Colon (tissue), 2 donors: ENCODE measurements around the gene HCN2.

ENCODE experiments used
- FAIRE-seq: peaks from 2 replicates; lab custom pipeline; 2012; peaks lifted over from hg19 to GRCh38; lab: Jason Lieb, UNC
- donor health status: control.
- donor health status: control.

HCN2 gene

DNA sequence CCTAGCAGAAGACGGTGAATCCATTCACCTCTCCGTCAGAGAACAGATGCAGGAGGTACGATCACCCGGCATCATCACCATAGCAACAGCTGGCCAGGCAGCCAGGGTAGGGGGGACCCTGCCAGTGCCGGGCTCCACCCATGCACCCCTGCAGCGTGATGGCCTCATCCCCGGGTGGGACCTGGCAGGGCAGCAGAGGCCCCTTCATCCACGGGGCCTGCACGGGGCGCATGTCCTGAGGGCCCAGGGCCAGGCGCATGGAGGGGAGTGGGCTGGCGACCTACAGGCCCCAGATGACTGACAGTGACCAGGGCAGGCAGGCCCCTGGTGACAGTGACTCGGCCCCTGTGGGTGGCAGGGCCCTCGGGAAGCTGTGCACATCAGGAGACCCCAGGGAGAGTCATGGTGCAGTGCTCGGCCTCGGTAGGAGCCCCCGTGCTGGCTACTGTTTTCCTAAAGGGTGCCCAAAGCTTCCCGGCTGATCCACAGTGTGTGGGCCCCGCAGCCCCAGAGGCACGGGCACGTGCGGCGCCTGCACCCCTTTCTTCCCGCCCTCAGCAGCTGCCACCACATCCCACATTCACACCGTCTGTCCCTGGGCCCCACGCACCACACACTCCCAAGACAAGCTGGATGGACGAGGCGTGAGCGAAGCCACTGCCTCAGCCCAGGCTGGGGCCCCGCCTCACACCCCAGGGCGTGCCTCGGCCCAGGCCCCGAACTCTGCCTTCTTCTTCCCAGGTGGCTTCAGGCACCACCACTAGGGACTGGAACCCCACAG, 68.6 kb downstream of the HCN2 start:
- no peak for FAIRE-seq

DNA sequence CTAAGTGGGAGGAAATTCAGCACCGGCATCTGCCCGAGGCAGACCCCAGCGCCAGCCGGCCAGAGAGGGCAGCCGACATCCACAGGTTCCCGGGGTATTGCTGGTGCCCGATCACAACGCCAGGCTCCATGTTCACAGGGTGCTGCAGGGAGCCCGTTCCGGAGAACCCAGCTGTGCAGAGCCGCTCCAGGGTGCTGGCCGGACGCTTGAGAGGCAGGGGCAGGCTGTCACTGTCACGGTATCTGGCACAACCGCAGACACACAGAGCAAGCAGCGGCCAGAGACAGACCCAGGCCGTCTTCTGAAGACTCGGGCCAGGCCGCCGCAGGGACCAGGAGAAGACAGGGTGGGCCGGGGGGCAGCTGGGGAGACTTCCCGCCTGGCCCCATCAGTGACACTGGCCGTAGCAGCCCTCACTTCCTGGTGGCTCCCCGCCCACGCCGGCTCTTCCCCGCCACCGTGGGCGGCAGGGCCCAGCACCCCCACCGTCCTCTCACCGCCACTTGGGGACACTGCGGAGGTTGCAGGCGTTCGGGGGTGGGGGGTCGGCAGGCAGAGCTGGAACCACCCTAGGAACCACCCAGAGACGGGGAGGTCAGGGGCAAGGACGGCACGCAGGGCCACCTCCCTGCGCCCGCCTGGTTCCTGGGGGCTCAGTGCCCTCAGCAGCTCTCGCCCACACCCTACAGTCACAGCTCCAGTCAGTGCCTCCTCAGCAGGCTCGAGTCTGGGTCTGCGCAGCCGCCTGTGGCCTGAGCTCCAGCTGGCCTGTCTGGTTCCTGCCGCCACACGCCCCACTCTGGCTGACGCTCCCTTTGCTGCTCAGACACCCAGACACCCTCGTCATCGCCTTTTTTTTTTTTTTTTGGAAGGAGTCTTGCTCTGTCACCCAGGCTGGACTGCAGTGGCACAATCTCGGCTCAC, 69.5 kb downstream of the HCN2 start:
- FAIRE-seq = no peak

DNA sequence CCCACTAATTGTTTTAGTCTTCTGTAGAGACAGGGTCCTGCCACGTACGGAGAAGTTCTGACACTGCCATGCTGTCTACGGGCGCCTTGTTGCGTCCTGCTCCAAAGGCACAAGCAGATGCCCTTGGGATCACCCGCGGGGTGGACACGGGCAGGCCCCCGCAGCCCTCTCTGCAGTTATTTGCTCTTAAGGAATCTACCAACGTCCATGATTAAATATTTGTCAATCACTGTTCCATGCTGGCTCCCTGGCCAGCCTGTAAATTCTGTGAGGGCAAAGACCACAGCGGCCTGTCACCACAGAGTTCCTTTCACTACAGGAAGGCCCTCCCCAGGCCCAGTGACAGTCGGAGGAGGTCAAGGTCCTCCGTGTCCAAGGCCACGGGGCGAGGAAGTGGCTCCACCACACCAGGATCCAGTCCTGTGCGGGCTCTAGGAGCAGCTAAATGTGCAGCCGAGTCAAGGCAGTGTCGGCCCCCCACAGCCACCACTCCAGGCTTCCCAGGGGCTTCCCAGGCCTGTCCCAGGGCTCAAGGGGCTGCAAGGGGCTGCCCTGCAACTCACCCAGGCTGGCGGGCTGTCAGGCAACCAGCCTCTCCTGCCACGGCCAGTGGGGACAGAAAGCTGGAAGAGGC, 71.2 kb downstream of the HCN2 start:
- FAIRE-seq = no peak

DNA sequence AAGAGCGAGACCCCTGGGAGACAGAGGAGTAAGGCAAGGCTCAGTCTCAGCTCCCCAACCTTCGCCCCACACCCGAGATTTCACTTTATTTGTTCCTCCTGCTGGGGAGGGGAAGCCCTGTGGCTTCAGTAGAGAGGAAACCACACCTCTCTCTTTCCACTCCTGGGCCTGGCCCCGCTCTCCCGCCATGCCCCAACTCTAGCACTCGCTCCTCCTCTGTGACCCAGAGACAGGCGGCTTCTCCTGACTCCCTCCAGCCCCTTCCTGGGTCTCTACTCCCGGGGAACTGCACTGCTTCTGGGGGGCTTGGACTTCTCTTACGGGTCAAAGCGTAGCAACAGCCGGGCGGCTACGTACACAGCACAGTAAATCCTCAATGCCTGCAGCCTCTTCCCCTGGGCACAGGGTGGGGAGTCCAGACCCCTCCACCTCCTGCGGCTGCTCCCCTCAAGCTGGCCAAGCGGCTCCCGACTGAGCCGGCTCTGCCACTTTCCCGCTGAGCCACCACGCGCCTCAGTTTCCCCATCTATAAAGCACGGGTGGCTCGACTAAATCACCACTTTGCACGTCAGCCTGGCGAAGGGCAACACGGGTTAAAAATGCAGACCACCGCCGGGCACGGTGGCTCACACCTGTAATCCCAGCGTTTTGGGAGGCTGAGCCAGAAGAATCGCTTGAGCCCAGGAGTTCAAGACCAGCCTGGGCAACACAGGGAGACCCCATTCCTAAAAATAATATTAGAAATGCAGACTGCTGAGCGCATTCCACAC, 71.9 kb downstream of the HCN2 start:
- no peak for FAIRE-seq

DNA sequence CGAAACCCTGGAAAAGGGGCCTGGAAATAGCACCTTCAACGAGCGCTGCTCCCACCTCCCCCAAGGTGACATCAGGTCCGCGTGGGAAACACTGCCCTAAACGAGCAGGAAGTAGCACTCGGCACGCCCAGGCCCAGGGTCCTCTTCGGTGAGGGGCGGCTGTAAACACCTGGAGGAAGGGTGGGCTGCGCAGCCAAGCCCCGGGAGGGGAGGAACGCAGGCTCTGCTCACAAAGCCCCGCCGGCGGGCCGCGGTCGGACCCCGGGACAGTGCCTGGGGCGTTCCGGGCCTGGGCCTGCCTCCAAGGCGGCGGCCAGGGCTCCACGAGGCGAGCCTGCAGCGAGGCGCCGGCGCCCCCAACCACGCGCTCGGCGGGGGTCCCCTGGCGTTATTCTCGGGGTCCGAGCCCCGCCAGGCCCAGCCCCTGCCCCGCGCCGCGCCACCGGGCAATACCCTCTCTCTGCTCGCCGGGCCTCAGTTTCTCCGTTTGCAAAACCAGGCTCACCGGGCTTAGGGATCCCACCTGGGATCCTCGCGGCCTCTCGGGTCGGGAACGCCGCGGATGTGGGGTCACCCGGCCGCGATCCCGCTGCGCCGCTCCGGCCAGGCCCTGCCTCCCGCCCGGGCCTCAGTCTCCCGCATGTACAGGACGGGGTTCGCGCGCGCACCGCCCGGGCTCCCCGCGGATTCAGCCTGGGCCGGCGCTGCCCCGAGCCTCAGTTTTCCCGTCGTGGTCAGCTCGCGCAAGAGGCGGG, 72.7 kb downstream of the HCN2 start:
- no peak for FAIRE-seq

DNA sequence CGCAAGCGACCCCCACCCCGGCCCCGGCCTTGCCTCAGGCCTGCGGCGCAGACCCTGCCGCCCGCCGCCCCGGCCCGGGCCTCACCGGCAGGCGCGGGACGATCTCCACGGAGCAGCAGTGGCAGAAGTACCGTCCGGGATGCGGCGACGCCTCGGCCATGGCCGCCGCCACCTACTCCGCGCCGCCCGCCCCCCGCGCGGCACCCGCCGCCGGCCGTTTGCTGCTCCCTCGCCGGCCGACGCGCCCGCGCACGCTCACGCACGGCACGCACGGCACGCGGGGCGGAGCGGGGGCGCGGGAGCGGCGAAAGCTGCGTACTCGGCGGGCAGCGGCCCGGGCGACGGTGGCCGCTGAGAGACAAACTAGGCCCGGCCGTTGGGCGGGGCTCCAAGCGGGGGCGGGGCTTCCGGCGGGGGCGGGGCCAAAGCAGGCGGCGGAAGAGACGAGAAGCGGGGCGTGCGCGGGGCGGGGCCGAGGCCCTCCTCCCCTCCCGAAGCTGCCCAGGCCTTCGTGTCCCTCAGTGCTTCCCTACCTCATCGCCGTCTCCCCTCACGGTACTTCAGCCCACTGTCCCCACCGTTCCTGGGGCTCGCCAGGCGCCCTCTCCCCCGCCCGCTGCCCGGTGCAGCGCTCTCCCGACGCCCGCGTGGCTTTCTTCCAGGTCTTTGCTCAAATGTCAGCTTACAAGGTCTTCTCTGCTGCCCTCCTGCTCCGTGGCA, 73.4 kb downstream of the HCN2 start, which contains the start of gene RNF126:
TSS of gene RNF126 (minus strand) at position 253 of the 720 bp plus-strand sequence. CDS start at position 160, 93 bp downstream.
- no peak for FAIRE-seq

DNA sequence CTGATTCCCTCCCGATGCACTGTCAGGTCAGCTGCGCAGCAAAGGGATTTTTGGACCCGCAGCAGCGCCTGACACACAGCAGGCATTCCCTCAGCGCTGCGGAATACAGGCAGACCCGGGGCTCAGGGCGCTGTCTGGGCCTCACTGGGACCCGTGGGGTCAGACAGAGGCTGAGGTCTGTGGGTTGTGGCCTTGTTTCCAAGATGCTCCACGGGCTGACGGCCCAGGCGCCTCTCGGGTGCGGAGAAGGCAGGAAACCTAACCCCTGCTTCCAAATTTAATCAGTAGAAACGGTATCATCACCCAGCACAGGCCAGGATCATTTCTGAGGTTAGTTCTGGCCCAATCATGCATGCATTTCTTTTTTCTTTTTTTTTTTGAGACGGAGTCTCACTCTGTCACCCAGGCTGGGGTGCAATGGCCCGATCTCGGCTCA, 74.0 kb downstream of the HCN2 start:
- FAIRE-seq = no peak

DNA sequence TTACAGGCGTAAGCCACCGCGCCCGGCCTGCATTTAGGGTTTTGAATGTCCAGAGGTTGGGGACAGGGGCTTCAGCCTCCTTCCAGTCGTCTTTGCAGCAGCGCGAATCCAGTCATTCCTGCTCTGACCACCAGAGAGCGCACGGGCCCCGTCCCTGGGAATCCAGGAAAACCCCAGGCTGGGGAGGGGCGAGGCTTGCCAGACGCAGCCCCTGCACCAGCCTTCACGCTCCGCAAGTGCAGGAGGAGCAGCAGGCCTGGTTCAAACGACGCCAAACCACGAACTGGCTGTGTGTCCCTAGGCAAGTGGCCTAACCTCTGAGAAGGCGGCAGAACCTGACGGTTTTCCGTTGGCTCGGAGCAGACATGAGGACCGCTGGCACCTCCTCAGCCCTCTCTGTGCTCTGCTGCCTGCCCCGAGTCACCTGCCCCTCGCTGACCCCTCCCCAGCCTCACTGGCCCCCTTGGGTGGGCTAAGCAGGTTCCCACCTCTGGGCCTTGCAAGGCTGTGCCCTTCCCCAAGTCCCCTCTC, 75.3 kb downstream of the HCN2 start:
- no peak for FAIRE-seq
